Endothelial cell of umbilical vein (primary cell): ENCODE data around the gene MINDY4. TPM values are rescaled to one million over a fixed set of nuclear protein-coding genes. Genes with fewer than 3 reads are reported as not detected.

ENCODE experiments used
- BruUV-seq: library from RNA; stranded (reverse); fragments of 400-500 nt; replicated peaks from 2 replicates; lab custom pipeline; 2021; lab: Mats Ljungman, UMichigan
- CTCF ChIA-PET: fragments of 300-600, 350-600 bp; sonication (Branson Sonifier 250); formaldehyde crosslinking; loops from one replicate; lab custom pipeline; 2021; ENCODE audit warnings: antibody characterized with exemption, inconsistent platforms; lab: Charles Lee
- POLR2A ChIA-PET: fragments of 300-600, 350-600 bp; sonication (Branson Sonifier 250); formaldehyde crosslinking; loops from one replicate; lab custom pipeline; 2021; ENCODE audit warnings: antibody characterized with exemption, inconsistent platforms; lab: Charles Lee
- DNase-seq: peaks from one replicate; pipeline ENCODE4 v3.0.0-alpha.2; 2011; ENCODE audit warnings: low read depth, low spot score
- FAIRE-seq: peaks from 2 replicates; lab custom pipeline; 2011; peaks lifted over from hg19 to GRCh38; lab: Jason Lieb, UNC
- H2AFZ ChIP-seq: 2 replicates; pipeline ENCODE4 v1.6.0; 2012; ENCODE audit warnings: low read depth, low read length, control low read depth, inconsistent platforms
- H3K27ac ChIP-seq: 2 replicates; pipeline ENCODE4 v1.5.1; 2011; ENCODE audit warnings: low read depth, mild to moderate bottlenecking, control low read depth, low read length, moderate library complexity; ENCODE audit not compliant: insufficient read depth
- H3K27me3 ChIP-seq, 2 experiments: 2 replicates each; pipeline versions ENCODE4 v1.6.0 to v1.6.1; 2011; ENCODE audit warnings: low read length in 2 of 2, mixed read lengths in 1 of 2; ENCODE audit not compliant: control insufficient read depth in 2 of 2, insufficient read depth in 2 of 2
- H3K36me3 ChIP-seq, 2 experiments: 2 replicates in 1 of 2; 3 replicates in 1 of 2; pipeline ENCODE4 v1.5.1; 2011; ENCODE audit warnings: low read length in 2 of 2, mild to moderate bottlenecking in 1 of 2, moderate library complexity in 1 of 2; ENCODE audit not compliant: control insufficient read depth in 2 of 2, insufficient read depth in 2 of 2; ENCODE audit errors: extremely low read depth in 1 of 2
- H3K4me1 ChIP-seq: 3 replicates; pipeline ENCODE4 v1.5.1; 2011; ENCODE audit warnings: mild to moderate bottlenecking, low read length; ENCODE audit not compliant: control insufficient read depth, insufficient read depth; ENCODE audit errors: extremely low read depth
- H3K4me2 ChIP-seq: 2 replicates; pipeline ENCODE4 v1.6.1; 2011; ENCODE audit warnings: low read length, control low read depth, mixed read lengths; ENCODE audit not compliant: insufficient read depth
- H3K4me3 ChIP-seq, 3 experiments: fragments of 200-600 bp in 1 of 3; sonication (generic), shearing (Covaris generic) in 1 of 3; replicated peaks in 1 of 3; 2 replicates each; pipeline ENCODE4 v1.5.1; 2011 to 2016; ENCODE audit warnings: control low read depth in 3 of 3, low read length in 3 of 3, mild to moderate bottlenecking in 2 of 3, inconsistent platforms in 1 of 3, low read depth in 1 of 3, moderate library complexity in 1 of 3; ENCODE audit not compliant: insufficient read depth in 1 of 3
- H3K79me2 ChIP-seq: 2 replicates; pipeline ENCODE4 v1.6.0; 2012; ENCODE audit warnings: low read length, inconsistent platforms; ENCODE audit not compliant: control insufficient read depth, insufficient read depth
- H3K9ac ChIP-seq: replicated peaks from 2 replicates; pipeline ENCODE3; 2011; ENCODE audit warnings: low read length, control low read depth; ENCODE audit not compliant: insufficient read depth; ENCODE audit errors: extremely low read depth
- H3K9me1 ChIP-seq: replicated peaks from 3 replicates; pipeline ENCODE4 v1.6.0; 2011; ENCODE audit warnings: mild to moderate bottlenecking, low read length; ENCODE audit not compliant: control insufficient read depth, insufficient read depth; ENCODE audit errors: extremely low read depth
- H3K9me3 ChIP-seq: replicated peaks from 2 replicates; pipeline ENCODE4 v1.5.1; 2012; ENCODE audit warnings: low read length, inconsistent platforms; ENCODE audit not compliant: control insufficient read depth, insufficient read depth
- H4K20me1 ChIP-seq: replicated peaks from 2 replicates; pipeline ENCODE3; 2011; ENCODE audit warnings: mild to moderate bottlenecking, low read length; ENCODE audit not compliant: control insufficient read depth, insufficient read depth; ENCODE audit errors: extremely low read depth
- EZH2 ChIP-seq: IDR thresholded peaks from 2 replicates; pipeline ENCODE4 v1.6.1; 2012; ENCODE audit warnings: borderline replicate concordance, low read depth, mild to moderate bottlenecking, moderate library complexity, low read length, inconsistent platforms; ENCODE audit not compliant: severe bottlenecking
- FOS ChIP-seq: IDR thresholded peaks from 2 replicates; pipeline ENCODE4 v1.6.1; 2011; ENCODE audit warnings: mild to moderate bottlenecking, low read length, moderate library complexity, borderline replicate concordance; ENCODE audit not compliant: insufficient read depth
- GATA2 ChIP-seq: IDR thresholded peaks from 2 replicates; pipeline ENCODE4 v1.7.0; 2011; ENCODE audit warnings: low read depth, mild to moderate bottlenecking, moderate library complexity, mixed read lengths, low read length; ENCODE audit not compliant: insufficient read length, insufficient read depth
- JUN ChIP-seq: IDR thresholded peaks from 2 replicates; pipeline ENCODE4 v1.6.1; 2011; ENCODE audit warnings: borderline replicate concordance, low read depth; ENCODE audit not compliant: insufficient read length, insufficient read depth
- MYC ChIP-seq: IDR thresholded peaks from one replicate; pipeline ENCODE4 v1.6.1; 2011; ENCODE audit warnings: mild to moderate bottlenecking, low read depth, low read length
- POLR2A ChIP-seq: IDR thresholded peaks from 2 replicates; pipeline ENCODE4 v1.6.1; 2012; ENCODE audit warnings: low read depth, mild to moderate bottlenecking, control low read depth, low read length
- POLR2AphosphoS5 ChIP-seq: IDR thresholded peaks from 2 replicates; pipeline ENCODE4 v1.6.1; 2012; ENCODE audit warnings: low read depth, mild to moderate bottlenecking, control low read depth, low read length, moderate library complexity; ENCODE audit not compliant: insufficient read depth
- dilution Hi-C: fragments of 300-500 bp; cut with MboI; formaldehyde crosslinking; loops from one replicate; pipeline ENCODE4 v1.15.0; 2019; ENCODE audit warnings: low sequenced_read_pairs; ENCODE audit not compliant: extremely low pct_ligation_motif_present
- intact Hi-C: fragments of 100-400 bp; cut with micrococcal nuclease; formaldehyde crosslinking; loops from one replicate; pipeline ENCODE4 v1.10.0; 2022
- polyA plus RNA-seq, 4 experiments: library from polyadenylated mRNA; depleted of rRNA in 3 of 4; stranded (reverse) in 3 of 4; unstranded in 1 of 4; fragments of >200 nt; gene quantifications; 2 replicates each; pipeline versions ENCODE4 v1.2.1 to v1.2.3, GENCODE V29; 2011 to 2012; ENCODE audit warnings: missing spikeins in 1 of 4
- total RNA-seq: library from RNA; stranded (reverse); gene quantifications from 2 replicates; pipeline ENCODE4 v1.2.3, GENCODE V29; 2021
- TF ChIP-seq, protein P1 (sequence below), 2 donors: IDR thresholded peaks; 1 replicate in 1 of 2; 2 replicates in 1 of 2; pipeline ENCODE4 v1.5.1; 2011; ENCODE audit warnings: low read length in 2 of 2, mild to moderate bottlenecking in 2 of 2, moderate library complexity in 2 of 2, control low read depth in 1 of 2, inconsistent platforms in 1 of 2, low read depth in 1 of 2; ENCODE audit not compliant: insufficient read depth in 1 of 2; ENCODE audit errors: extremely low read depth in 1 of 2
- TF ChIP-seq, protein P2 (sequence below): IDR thresholded peaks from 2 replicates; pipeline ENCODE4 v1.6.1; 2011; ENCODE audit not compliant: insufficient read depth, insufficient read length

The MINDY4 gene
- total and polyA plus RNA-seq, 2 donors (not counting 3 experiments of a cell fraction or from before 2014, with no cell fraction given), result 2.2 to 4.7 TPM

DNA sequence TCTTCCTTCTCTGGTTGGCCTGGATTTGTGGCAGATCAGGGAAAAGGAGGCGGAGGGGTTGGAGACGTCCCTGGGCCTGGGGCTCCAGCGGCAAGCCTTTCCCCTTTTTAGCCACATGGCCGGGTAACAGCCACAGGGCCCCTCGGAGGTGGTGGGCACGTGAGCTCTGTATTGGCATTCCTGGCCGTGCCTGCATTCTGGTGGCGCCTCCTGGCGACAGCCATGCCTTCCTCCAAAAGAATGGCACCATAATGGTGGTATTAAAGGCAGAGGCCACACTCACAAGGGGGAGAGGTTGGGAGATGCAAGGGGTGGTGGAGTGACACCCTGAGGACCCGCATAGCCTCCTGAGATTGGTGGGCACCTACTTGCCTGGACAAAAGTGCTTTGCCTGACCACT lies 137.5 kb downstream of the MINDY4 start:
- FAIRE-seq (no peak), DNase-seq (no peak)
- ChIA-PET POLR2A (no interaction called here), CTCF (interaction anchor here (0.6 to 2.3 kb wide), 11 partner anchors 10 to 214 kb away, joined by 3 to 12 read pairs (median 4); no protein-coding TSS in a partner anchor)
- dilution Hi-C loops (no loop called here), intact Hi-C loops (loop anchor here (1.0 kb wide), 1 partner anchor 108 kb away; no protein-coding TSS in a partner anchor)
- Histone ChIP-seq H3K27me3 (no peaks in the 10 kb centered on the region), H3K9me1 (no peaks in the 10 kb centered on the region), H3K4me3 (no peak overlapping the region), H2AFZ (no peak overlapping the region), H3K27ac (no peak overlapping the region), H3K4me2 (no peak overlapping the region), H3K9ac (no peak overlapping the region), H3K4me1 (no peaks in the 10 kb centered on the region), H3K9me3 (no peaks in the 10 kb centered on the region), H3K36me3 (no peaks in the 10 kb centered on the region), H3K79me2 (no peaks in the 10 kb centered on the region), H4K20me1 (no peaks in the 10 kb centered on the region)
- TF ChIP-seq, protein P1, sequence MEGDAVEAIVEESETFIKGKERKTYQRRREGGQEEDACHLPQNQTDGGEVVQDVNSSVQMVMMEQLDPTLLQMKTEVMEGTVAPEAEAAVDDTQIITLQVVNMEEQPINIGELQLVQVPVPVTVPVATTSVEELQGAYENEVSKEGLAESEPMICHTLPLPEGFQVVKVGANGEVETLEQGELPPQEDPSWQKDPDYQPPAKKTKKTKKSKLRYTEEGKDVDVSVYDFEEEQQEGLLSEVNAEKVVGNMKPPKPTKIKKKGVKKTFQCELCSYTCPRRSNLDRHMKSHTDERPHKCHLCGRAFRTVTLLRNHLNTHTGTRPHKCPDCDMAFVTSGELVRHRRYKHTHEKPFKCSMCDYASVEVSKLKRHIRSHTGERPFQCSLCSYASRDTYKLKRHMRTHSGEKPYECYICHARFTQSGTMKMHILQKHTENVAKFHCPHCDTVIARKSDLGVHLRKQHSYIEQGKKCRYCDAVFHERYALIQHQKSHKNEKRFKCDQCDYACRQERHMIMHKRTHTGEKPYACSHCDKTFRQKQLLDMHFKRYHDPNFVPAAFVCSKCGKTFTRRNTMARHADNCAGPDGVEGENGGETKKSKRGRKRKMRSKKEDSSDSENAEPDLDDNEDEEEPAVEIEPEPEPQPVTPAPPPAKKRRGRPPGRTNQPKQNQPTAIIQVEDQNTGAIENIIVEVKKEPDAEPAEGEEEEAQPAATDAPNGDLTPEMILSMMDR (IDR thresholded peaks at IDR 0.05; ENCODE audit: extremely low read depth in 1 of 2, insufficient read depth in 1 of 2, low read depth in 1 of 2, low read length in 2 of 2), result no peak
- TF ChIP-seq JUN (no peak), POLR2A (no peak), GATA2 (no peak), MYC (no peak), FOS (no peak), EZH2 (no peak), POLR2AphosphoS5 (no peak)
- TF ChIP-seq, protein P2, sequence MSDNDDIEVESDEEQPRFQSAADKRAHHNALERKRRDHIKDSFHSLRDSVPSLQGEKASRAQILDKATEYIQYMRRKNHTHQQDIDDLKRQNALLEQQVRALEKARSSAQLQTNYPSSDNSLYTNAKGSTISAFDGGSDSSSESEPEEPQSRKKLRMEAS, result no peak
- BruUV-seq, result no TSS peak
